K562 (cell line): Measurements from ENCODE around the gene SRPK3. TPM values are rescaled to one million over a fixed set of nuclear protein-coding genes. Genes with fewer than 3 reads are reported as not detected.

ENCODE experiments used
- E2F3 ChIP-seq: fragments of 250-450 bp; sonication (Bioruptor Pico); IDR thresholded peaks from 2 replicates; pipeline ENCODE4 v1.4.0; 2020; ENCODE audit warnings: mild to moderate bottlenecking
- EHMT2 ChIP-seq: fragments of 450-650 bp; IDR thresholded peaks from 2 replicates; pipeline ENCODE4 v1.6.1; 2018; ENCODE audit warnings: antibody characterized with exemption
- KDM2B ChIP-seq: fragments of 250-450 bp; sonication (Bioruptor Pico); IDR thresholded peaks from 2 replicates; pipeline ENCODE4 v1.8.0; 2021; ENCODE audit warnings: mild to moderate bottlenecking, moderate library complexity
- MAFK ChIP-seq: IDR thresholded peaks from 2 replicates; pipeline ENCODE4 v1.6.1; 2011; ENCODE audit warnings: low read length, improper control_type of control experiment
- NCOA6 ChIP-seq: fragments of 450-650 bp; IDR thresholded peaks from 2 replicates; pipeline ENCODE4 v1.6.1; 2017; ENCODE audit warnings: mild to moderate bottlenecking
- PHF21A ChIP-seq: fragments of 450-650 bp; IDR thresholded peaks from 2 replicates; pipeline ENCODE4 v1.6.1; 2017; ENCODE audit warnings: low read depth, borderline replicate concordance
- PTRF ChIP-seq: fragments of 450-650 bp; IDR thresholded peaks from 2 replicates; pipeline ENCODE4 v1.6.1; 2016; ENCODE audit warnings: mild to moderate bottlenecking, missing genetic modification characterization, missing compliant biosample characterization
- RBBP5 ChIP-seq: fragments of 200-600 bp; sonication (generic); IDR thresholded peaks from 2 replicates; pipeline ENCODE4 v1.6.1; 2012; ENCODE audit warnings: borderline replicate concordance, mild to moderate bottlenecking, low read length, control low read depth, inconsistent platforms; ENCODE audit not compliant: insufficient read depth, poor library complexity, severe bottlenecking
- SMARCA5 ChIP-seq: fragments of 450-650 bp; IDR thresholded peaks from 2 replicates; pipeline ENCODE4 v1.6.1; 2016
- TEAD1 ChIP-seq, 2 experiments: fragments of 450-650 bp in 1 of 2; sonication (generic) in 1 of 2; formaldehyde crosslinking; IDR thresholded peaks; 2 replicates each; pipeline versions ENCODE4 v1.4.0 to v1.8.0; 2020 to 2022; ENCODE audit warnings: mild to moderate bottlenecking in 2 of 2, missing genetic modification reagents in 1 of 2
- USF1 ChIP-seq: sonication (generic); formaldehyde crosslinking; IDR thresholded peaks from 2 replicates; pipeline ENCODE4 v1.9.0; 2022; ENCODE audit warnings: mild to moderate bottlenecking, missing genetic modification reagents
- ZFP30 ChIP-seq: fragments of 250-450 bp; sonication (Bioruptor Pico); IDR thresholded peaks from 2 replicates; pipeline ENCODE4 v1.8.0; 2022; ENCODE audit warnings: moderate library complexity, mild to moderate bottlenecking, inconsistent platforms, borderline replicate concordance
- ZKSCAN8 ChIP-seq: fragments of 200-800 bp; sonication (Bioruptor generic); IDR thresholded peaks from 2 replicates; pipeline ENCODE4 v1.6.1; 2016; ENCODE audit warnings: missing genetic modification characterization, missing compliant biosample characterization
- ZNF217 ChIP-seq: sonication (generic); formaldehyde crosslinking; IDR thresholded peaks from 2 replicates; pipeline ENCODE4 v1.8.0; 2022; ENCODE audit warnings: mild to moderate bottlenecking, missing genetic modification reagents
- ZNF282 ChIP-seq: sonication (generic); formaldehyde crosslinking; IDR thresholded peaks from 2 replicates; pipeline ENCODE4 v1.8.1; 2023; ENCODE audit warnings: missing genetic modification reagents
- ZNF398 ChIP-seq: fragments of 250-450 bp; sonication (Bioruptor Pico); IDR thresholded peaks from 2 replicates; pipeline ENCODE4 v1.8.0; 2021; ENCODE audit warnings: moderate library complexity, mild to moderate bottlenecking, inconsistent platforms
- ZNF764 ChIP-seq: fragments of 250-450 bp; sonication (Bioruptor Pico); IDR thresholded peaks from 2 replicates; pipeline ENCODE4 v1.4.0; 2020; ENCODE audit warnings: low read depth, mild to moderate bottlenecking, moderate library complexity
- polyA plus RNA-seq, 8 experiments: library from polyadenylated mRNA; depleted of rRNA in 4 of 8; stranded (reverse) in 5 of 8; unstranded in 3 of 8; fragments of >200 nt; fragmentation: Nextera tagmentation in 2 of 8; fragmentation: Illumina TruSeq in 1 of 8; extraction: Ambion mirVana in 2 of 8; extraction: Trizol in 1 of 8; gene quantifications; 2 replicates each; pipeline versions ENCODE4 v1.2.1 to v1.2.3, GENCODE V29; 2011 to 2014; ENCODE audit warnings: inconsistent platforms in 1 of 8, missing spikeins in 1 of 8
- total RNA-seq, 7 experiments: library from RNA; depleted of rRNA in 6 of 7; stranded (reverse); fragments of >200 nt in 6 of 7; fragmentation: Illumina TruSeq in 2 of 7; extraction: Trizol in 2 of 7; gene quantifications; 2 replicates each; pipeline versions ENCODE4 v1.2.1 to v1.2.3, GENCODE V29; 2011 to 2021; ENCODE audit warnings: low replicate concordance in 1 of 7
- TF ChIP-seq, protein P1 (sequence below): fragments of 450-650 bp; IDR thresholded peaks from 2 replicates; pipeline ENCODE4 v1.6.1; 2016; ENCODE audit warnings: low read depth

The SRPK3 gene
- total and polyA plus RNA-seq, 9 of the 15 experiments (the other 6 are each of a cell fraction or from before 2014, with no cell fraction given), result 0.01 to 0.09 (median 0.04) TPM; not detected in 2

GRCh38 chrX:153794018-153794896 is 13.4 kb downstream of the SRPK3 start, which contains the start of the genes IDH3G and SSR4 (continued):
- TF ChIP-seq MAFK (no peak), USF1 (CRISPR knock-in tag) (peak; percentile 20), ZNF398 (CRISPR knock-in tag) (no peak), E2F3 (0 out of 2 replicates have a peak, but pooled peaks have one; percentile 45), ZNF764 (CRISPR knock-in tag) (no peak), NCOA6 (no peak), TEAD1 (CRISPR knock-in tag; IDR thresholded peaks at IDR 0.05) (peak in 1 of 2 experiments; percentile 56; a peak in 1 of 4 replicates), EHMT2 (no peak), ZKSCAN8 (no peak), KDM2B (CRISPR knock-in tag) (no peak), PTRF (no peak), RBBP5 (peak; percentile 84), ZNF282 (CRISPR knock-in tag) (no peak), PHF21A (no peak), ZNF217 (no peak), SMARCA5 (no peak), ZFP30 (CRISPR knock-in tag) (no peak)
- TF ChIP-seq, protein P1, sequence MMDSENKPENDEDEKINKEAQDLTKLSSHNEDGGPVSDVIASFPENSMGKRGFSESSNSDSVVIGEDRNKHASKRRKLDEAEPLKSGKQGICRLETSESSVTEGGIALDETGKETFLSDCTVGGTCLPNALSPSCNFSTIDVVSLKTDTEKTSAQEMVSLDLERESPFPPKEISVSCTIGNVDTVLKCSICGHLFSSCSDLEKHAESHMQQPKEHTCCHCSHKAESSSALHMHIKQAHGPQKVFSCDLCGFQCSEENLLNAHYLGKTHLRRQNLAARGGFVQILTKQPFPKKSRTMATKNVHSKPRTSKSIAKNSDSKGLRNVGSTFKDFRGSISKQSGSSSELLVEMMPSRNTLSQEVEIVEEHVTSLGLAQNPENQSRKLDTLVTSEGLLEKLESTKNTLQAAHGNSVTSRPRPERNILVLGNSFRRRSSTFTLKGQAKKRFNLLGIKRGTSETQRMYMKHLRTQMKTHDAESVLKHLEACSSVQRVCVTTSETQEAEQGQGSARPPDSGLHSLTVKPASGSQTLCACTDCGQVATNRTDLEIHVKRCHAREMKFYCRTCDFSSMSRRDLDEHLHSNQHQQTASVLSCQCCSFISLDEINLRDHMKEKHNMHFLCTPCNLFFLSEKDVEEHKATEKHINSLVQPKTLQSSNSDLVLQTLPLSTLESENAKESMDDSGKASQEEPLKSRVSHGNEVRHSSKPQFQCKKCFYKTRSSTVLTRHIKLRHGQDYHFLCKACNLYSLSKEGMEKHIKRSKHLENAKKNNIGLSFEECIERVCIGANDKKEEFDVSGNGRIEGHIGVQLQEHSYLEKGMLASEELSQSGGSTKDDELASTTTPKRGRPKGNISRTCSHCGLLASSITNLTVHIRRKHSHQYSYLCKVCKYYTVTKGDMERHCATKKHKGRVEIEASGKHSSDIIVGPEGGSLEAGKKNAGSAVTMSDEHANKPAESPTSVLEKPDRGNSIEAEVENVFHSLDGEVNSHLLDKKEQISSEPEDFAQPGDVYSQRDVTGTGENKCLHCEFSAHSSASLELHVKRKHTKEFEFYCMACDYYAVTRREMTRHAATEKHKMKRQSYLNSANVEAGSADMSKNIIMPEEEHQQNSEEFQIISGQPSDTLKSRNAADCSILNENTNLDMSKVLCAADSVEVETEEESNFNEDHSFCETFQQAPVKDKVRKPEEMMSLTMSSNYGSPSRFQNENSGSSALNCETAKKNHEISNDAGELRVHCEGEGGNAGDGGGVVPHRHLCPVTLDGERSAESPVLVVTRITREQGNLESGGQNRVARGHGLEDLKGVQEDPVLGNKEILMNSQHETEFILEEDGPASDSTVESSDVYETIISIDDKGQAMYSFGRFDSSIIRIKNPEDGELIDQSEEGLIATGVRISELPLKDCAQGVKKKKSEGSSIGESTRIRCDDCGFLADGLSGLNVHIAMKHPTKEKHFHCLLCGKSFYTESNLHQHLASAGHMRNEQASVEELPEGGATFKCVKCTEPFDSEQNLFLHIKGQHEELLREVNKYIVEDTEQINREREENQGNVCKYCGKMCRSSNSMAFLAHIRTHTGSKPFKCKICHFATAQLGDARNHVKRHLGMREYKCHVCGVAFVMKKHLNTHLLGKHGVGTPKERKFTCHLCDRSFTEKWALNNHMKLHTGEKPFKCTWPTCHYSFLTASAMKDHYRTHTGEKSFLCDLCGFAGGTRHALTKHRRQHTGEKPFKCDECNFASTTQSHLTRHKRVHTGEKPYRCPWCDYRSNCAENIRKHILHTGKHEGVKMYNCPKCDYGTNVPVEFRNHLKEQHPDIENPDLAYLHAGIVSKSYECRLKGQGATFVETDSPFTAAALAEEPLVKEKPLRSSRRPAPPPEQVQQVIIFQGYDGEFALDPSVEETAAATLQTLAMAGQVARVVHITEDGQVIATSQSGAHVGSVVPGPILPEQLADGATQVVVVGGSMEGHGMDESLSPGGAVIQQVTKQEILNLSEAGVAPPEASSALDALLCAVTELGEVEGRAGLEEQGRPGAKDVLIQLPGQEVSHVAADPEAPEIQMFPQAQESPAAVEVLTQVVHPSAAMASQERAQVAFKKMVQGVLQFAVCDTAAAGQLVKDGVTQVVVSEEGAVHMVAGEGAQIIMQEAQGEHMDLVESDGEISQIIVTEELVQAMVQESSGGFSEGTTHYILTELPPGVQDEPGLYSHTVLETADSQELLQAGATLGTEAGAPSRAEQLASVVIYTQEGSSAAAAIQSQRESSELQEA, result no peak
